GM21515 (cell line): ENCODE measurements around the gene ZMYND8.
"Not testable (repeated sequence)": the region's sequence is repeated elsewhere in the genome, so short reads cannot be mapped to it uniquely, and the experiment has no call there.

Source experiments
- ATAC-seq: cut with Tn5 transposase; IDR thresholded peaks from one replicate; pipeline ENCODE4 v1.9.1; 2021; ENCODE audit not compliant: unreplicated experiment

Gene ZMYND8

GRCh38 chr20:47290666-47291430, 65.7 kb downstream of the ZMYND8 start:
- no peak for ATAC-seq

- ATAC-seq, result no peak
Measured at GRCh38 chr20:47290008-47290407, 66.5 kb downstream of the ZMYND8 start.

- ATAC-seq, result no peak
Measured at GRCh38 chr20:47289096-47289495, 67.4 kb downstream of the ZMYND8 start.

- ATAC-seq, result not testable (repeated sequence)
Measured at GRCh38 chr20:47288530-47288929, 68.0 kb downstream of the ZMYND8 start.

GRCh38 chr20:47287609-47288144, 68.8 kb downstream of the ZMYND8 start:
- ATAC-seq, result no peak

GRCh38 chr20:47286681-47287080, 69.8 kb downstream of the ZMYND8 start:
- no peak for ATAC-seq

- ATAC-seq, result no peak
Measured at GRCh38 chr20:47285189-47285588, 71.3 kb downstream of the ZMYND8 start.

GRCh38 chr20:47284373-47284772, 72.1 kb downstream of the ZMYND8 start:
- ATAC-seq, result no peak

- no peak for ATAC-seq
Measured at GRCh38 chr20:47283411-47283810, 73.1 kb downstream of the ZMYND8 start.

- no peak for ATAC-seq
Measured at GRCh38 chr20:47282864-47283263, 73.6 kb downstream of the ZMYND8 start.

- no peak for ATAC-seq
Measured at GRCh38 chr20:47281376-47281775, 75.1 kb downstream of the ZMYND8 start.

- no peak for ATAC-seq
Measured at GRCh38 chr20:47280668-47281067, 75.8 kb downstream of the ZMYND8 start.

GRCh38 chr20:47280228-47280627, 76.3 kb downstream of the ZMYND8 start:
- no peak for ATAC-seq

- ATAC-seq, result no peak
Measured at GRCh38 chr20:47278907-47279348, 77.6 kb downstream of the ZMYND8 start.

- ATAC-seq, result not testable (repeated sequence)
Measured at GRCh38 chr20:47277535-47277872, 79.0 kb downstream of the ZMYND8 start.

GRCh38 chr20:47276851-47277534, 79.5 kb downstream of the ZMYND8 start:
- ATAC-seq, result no peak

- ATAC-seq, result no peak
Measured at GRCh38 chr20:47276251-47276650, 80.2 kb downstream of the ZMYND8 start.

GRCh38 chr20:47275548-47275947, 81.0 kb downstream of the ZMYND8 start:
- no peak for ATAC-seq

GRCh38 chr20:47274401-47275108, 81.9 kb downstream of the ZMYND8 start:
- ATAC-seq, result no peak

GRCh38 chr20:47273591-47274235, 82.8 kb downstream of the ZMYND8 start:
- ATAC-seq, result no peak
